ENCODE data around the gene DDOST.

DDOST gene
- 83.5 to 118 (median 105) reads per million in 3 donors for total RNA-seq

- no peaks in the 10 kb centered on the region for H3K27me3 ChIP-seq (replicated peaks; ENCODE audit: control insufficient read depth, insufficient read depth, low read length, poor library complexity, severe bottlenecking)
- no peaks in the 10 kb centered on the region for H3K9me3 ChIP-seq (ENCODE audit: control insufficient read depth, low read length)
- DNase-seq, result peak; percentile 90 to 93 (median 92)
- peaks cover 16% of the 10 kb centered on the region for H3K4me1 ChIP-seq (ENCODE audit: control insufficient read depth, insufficient read depth, low read length, poor library complexity, severe bottlenecking)
- peaks cover 22% of the 10 kb centered on the region for H3K36me3 ChIP-seq (ENCODE audit: control insufficient read depth, insufficient read depth, low read length)
- H3K4me3 ChIP-seq (ENCODE audit: insufficient read depth, low read depth, low read length, poor library complexity, severe bottlenecking), result peak within 1 kb of the TSS; percentile 85
- peak within 1 kb of the TSS; percentile 85 for H3K27ac ChIP-seq (ENCODE audit: insufficient read depth, low read length, poor library complexity, severe bottlenecking)
These were observed at the start of gene DDOST for GRCh38 chr1:20661207-20662109. DDOST (minus strand) TSS chr1:20661369; CDS start chr1:20661350, 19 bp downstream.

DNA sequence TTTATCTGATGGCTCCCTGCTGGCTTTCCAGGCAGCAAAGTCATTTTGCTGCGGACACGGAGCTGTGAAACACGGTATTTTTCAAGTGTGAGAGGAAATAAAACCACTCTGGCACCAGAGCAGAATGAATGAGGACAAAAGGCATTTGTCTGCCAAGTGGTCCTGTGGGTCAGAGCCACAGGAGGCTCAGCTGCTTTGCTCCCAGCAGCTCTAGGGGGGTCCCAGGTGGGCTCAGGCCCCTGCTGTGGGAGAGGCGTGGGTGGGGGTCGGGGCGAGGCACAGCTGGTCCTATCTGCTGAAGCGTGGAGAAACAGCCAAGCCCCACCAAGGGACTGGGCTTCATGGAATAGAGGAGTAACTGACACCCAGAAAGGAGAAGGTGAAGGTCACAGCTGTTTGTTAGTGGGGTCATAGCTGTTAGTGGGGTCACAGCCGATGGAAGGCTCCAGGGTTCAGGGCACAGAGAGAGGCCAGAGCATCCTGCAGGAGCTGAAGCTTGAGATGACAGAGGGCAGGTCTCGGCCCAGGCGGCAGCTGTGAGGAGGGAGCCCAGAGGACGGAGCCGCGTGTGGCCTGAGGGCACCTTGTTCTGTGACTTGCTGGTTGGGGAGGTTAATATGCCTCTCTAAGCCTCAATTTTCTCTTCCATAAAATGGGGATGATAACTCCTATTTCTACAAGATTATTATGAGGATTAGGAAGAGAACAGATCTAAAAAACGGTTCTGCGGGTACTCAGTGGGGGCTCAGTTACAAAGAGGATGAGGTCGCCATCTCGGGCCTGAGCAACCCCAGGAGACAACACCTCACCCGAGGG, 49.5 kb upstream of the DDOST start:
- no peak overlapping the region for H3K27ac ChIP-seq (ENCODE audit: insufficient read depth, low read length, poor library complexity, severe bottlenecking)
- no peak overlapping the region for H3K4me3 ChIP-seq (ENCODE audit: insufficient read depth, low read depth, low read length, poor library complexity, severe bottlenecking)
- no peaks in the 10 kb centered on the region for H3K9me3 ChIP-seq (ENCODE audit: control insufficient read depth, low read length)
- no peaks in the 10 kb centered on the region for H3K4me1 ChIP-seq (ENCODE audit: control insufficient read depth, insufficient read depth, low read length, poor library complexity, severe bottlenecking)
- DNase-seq, result no peak
- no peaks in the 10 kb centered on the region for H3K36me3 ChIP-seq (ENCODE audit: control insufficient read depth, insufficient read depth, low read length)
- no peaks in the 10 kb centered on the region for H3K27me3 ChIP-seq (replicated peaks; ENCODE audit: control insufficient read depth, insufficient read depth, low read length, poor library complexity, severe bottlenecking)

DNA sequence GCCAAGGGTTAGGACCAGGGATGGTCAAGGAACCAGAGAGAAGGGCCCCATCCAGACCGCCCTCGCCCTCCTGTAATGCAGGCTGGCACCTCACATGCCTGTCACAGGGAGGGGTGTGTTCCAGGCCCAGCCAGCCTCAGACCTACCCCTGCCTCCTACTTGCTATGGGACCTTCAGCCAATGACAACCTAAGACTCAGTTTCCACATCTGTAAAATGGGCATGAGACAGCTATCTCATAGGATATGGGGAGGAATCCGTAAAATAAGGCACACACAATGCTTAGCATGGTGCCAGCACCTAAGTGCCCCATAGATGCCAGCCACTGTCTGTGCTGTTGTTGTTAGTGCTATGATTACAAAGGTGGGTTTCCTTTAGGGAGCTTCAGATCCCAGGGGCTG, 48.7 kb upstream of the DDOST start:
- H3K27me3 ChIP-seq (replicated peaks; ENCODE audit: control insufficient read depth, insufficient read depth, low read length, poor library complexity, severe bottlenecking), result no peaks in the 10 kb centered on the region
- no peaks in the 10 kb centered on the region for H3K9me3 ChIP-seq (ENCODE audit: control insufficient read depth, low read length)
- H3K36me3 ChIP-seq (ENCODE audit: control insufficient read depth, insufficient read depth, low read length), result no peaks in the 10 kb centered on the region
- no peaks in the 10 kb centered on the region for H3K4me1 ChIP-seq (ENCODE audit: control insufficient read depth, insufficient read depth, low read length, poor library complexity, severe bottlenecking)
- no peak overlapping the region for H3K4me3 ChIP-seq (ENCODE audit: insufficient read depth, low read depth, low read length, poor library complexity, severe bottlenecking)
- no peak for DNase-seq
- H3K27ac ChIP-seq (ENCODE audit: insufficient read depth, low read length, poor library complexity, severe bottlenecking), result no peak overlapping the region

DNA sequence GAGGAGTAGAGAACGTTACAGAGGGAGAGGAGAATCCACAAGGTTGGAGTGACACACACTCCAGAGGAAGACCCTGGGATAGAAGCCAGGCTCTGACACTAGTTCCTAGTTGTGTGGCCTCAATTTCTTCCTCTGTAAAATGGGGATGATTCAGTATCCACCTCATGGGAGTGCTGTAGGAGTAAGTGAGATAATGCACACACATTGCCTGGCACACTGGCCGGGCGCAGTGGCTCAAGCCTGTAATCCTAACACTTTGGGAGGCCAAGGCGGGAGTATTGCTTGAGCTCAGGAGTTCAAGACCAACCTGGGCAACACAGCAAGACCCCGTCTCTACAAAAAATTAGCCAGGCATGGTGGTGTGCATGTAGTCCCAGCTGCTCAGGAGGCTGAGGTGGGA, 47.7 kb upstream of the DDOST start:
- Histone ChIP-seq H3K9me3 (ENCODE audit: control insufficient read depth, low read length) (no peaks in the 10 kb centered on the region), H3K4me3 (ENCODE audit: insufficient read depth, low read depth, low read length, poor library complexity, severe bottlenecking) (no peak overlapping the region), H3K4me1 (ENCODE audit: control insufficient read depth, insufficient read depth, low read length, poor library complexity, severe bottlenecking) (no peaks in the 10 kb centered on the region), H3K27ac (ENCODE audit: insufficient read depth, low read length, poor library complexity, severe bottlenecking) (no peak overlapping the region), H3K36me3 (ENCODE audit: control insufficient read depth, insufficient read depth, low read length) (no peaks in the 10 kb centered on the region), H3K27me3 (replicated peaks; ENCODE audit: control insufficient read depth, insufficient read depth, low read length, poor library complexity, severe bottlenecking) (no peaks in the 10 kb centered on the region)
- DNase-seq, result no peak

DNA sequence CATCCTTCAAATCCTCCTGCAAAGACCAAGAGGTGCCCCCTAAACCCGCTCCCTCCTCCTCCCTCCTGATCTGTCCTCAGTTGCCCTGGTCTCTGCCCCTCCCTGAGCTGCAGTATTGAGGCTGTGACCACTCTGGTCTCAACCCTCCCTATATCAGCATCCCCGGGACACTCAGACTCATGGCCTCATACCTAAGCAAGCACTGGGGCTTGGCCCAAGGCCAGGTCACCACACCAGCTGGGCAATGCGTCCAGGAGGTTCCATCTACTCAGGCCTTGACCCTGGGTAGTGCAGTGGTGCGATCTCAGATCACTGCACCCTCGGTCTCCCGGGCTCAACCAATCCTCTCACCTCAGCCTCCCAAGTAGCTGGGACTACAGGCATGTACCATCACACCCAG, 46.9 kb upstream of the DDOST start:
- no peak overlapping the region for H3K4me3 ChIP-seq (ENCODE audit: insufficient read depth, low read depth, low read length, poor library complexity, severe bottlenecking)
- DNase-seq, result no peak
- no peaks in the 10 kb centered on the region for H3K4me1 ChIP-seq (ENCODE audit: control insufficient read depth, insufficient read depth, low read length, poor library complexity, severe bottlenecking)
- no peaks in the 10 kb centered on the region for H3K36me3 ChIP-seq (ENCODE audit: control insufficient read depth, insufficient read depth, low read length)
- H3K27ac ChIP-seq (ENCODE audit: insufficient read depth, low read length, poor library complexity, severe bottlenecking), result no peak overlapping the region
- no peaks in the 10 kb centered on the region for H3K27me3 ChIP-seq (replicated peaks; ENCODE audit: control insufficient read depth, insufficient read depth, low read length, poor library complexity, severe bottlenecking)
- H3K9me3 ChIP-seq (ENCODE audit: control insufficient read depth, low read length), result no peaks in the 10 kb centered on the region

- no peaks in the 10 kb centered on the region for H3K36me3 ChIP-seq (ENCODE audit: control insufficient read depth, insufficient read depth, low read length)
- H3K27ac ChIP-seq (ENCODE audit: insufficient read depth, low read length, poor library complexity, severe bottlenecking), result no peak overlapping the region
- DNase-seq, result no peak
- H3K9me3 ChIP-seq (ENCODE audit: control insufficient read depth, low read length), result no peaks in the 10 kb centered on the region
- H3K4me1 ChIP-seq (ENCODE audit: control insufficient read depth, insufficient read depth, low read length, poor library complexity, severe bottlenecking), result no peaks in the 10 kb centered on the region
- H3K27me3 ChIP-seq (replicated peaks; ENCODE audit: control insufficient read depth, insufficient read depth, low read length, poor library complexity, severe bottlenecking), result no peaks in the 10 kb centered on the region
- no peak overlapping the region for H3K4me3 ChIP-seq (ENCODE audit: insufficient read depth, low read depth, low read length, poor library complexity, severe bottlenecking)
These were observed 45.7 kb upstream of the DDOST start for GRCh38 chr1:20706841-20707240.

- no peaks in the 10 kb centered on the region for H3K27me3 ChIP-seq (replicated peaks; ENCODE audit: control insufficient read depth, insufficient read depth, low read length, poor library complexity, severe bottlenecking)
- DNase-seq, result no peak
- no peak overlapping the region for H3K27ac ChIP-seq (ENCODE audit: insufficient read depth, low read length, poor library complexity, severe bottlenecking)
- no peaks in the 10 kb centered on the region for H3K4me1 ChIP-seq (ENCODE audit: control insufficient read depth, insufficient read depth, low read length, poor library complexity, severe bottlenecking)
- no peaks in the 10 kb centered on the region for H3K36me3 ChIP-seq (ENCODE audit: control insufficient read depth, insufficient read depth, low read length)
- H3K9me3 ChIP-seq (ENCODE audit: control insufficient read depth, low read length), result no peaks in the 10 kb centered on the region
- no peak overlapping the region for H3K4me3 ChIP-seq (ENCODE audit: insufficient read depth, low read depth, low read length, poor library complexity, severe bottlenecking)
These were observed 44.1 kb upstream of the DDOST start for GRCh38 chr1:20705203-20705755.

DNA sequence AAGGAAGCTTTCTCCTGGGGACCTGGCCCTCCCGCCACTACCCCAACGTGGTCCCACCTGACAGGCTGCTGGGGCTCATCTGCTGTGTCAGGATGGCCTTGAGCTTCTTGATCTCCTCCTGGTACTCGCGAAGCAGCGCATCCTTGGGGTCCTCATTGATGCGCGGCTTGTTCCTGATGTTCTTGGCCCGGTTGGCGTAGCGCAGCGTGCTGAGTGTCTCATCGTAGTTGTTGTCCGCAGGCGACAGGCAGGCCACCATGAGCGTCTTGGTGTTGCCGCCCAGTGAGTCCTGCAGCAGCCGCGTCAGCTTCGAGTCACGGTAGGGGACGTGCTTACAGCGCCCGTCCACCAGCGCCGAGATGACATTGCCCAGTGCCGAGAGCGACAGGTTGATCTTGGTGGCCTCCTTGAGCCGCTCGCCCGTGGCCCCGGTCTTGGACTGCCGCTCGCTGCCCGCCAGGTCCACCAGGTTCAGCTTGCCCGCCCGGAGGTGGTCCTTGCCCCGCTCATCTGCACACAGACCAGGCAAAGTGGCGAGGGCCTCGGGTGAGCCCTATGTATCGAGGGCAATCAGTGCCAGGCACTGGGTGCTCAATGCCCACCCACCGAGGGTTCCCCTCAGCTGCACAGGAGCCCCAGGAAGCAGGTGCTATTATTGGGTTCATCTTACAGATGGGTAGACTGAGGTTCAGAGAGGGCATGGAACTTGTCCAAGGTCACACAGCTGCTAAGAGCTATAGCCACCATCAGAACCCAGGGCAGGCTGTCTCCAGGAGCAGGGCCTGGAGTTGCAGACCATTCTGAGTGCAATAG, 43.4 kb upstream of the DDOST start:
- no peaks in the 10 kb centered on the region for H3K9me3 ChIP-seq (ENCODE audit: control insufficient read depth, low read length)
- H3K4me3 ChIP-seq (ENCODE audit: insufficient read depth, low read depth, low read length, poor library complexity, severe bottlenecking), result no peak overlapping the region
- H3K27me3 ChIP-seq (replicated peaks; ENCODE audit: control insufficient read depth, insufficient read depth, low read length, poor library complexity, severe bottlenecking), result no peaks in the 10 kb centered on the region
- DNase-seq, result no peak
- H3K4me1 ChIP-seq (ENCODE audit: control insufficient read depth, insufficient read depth, low read length, poor library complexity, severe bottlenecking), result no peaks in the 10 kb centered on the region
- no peak overlapping the region for H3K27ac ChIP-seq (ENCODE audit: insufficient read depth, low read length, poor library complexity, severe bottlenecking)
- no peaks in the 10 kb centered on the region for H3K36me3 ChIP-seq (ENCODE audit: control insufficient read depth, insufficient read depth, low read length)

DNA sequence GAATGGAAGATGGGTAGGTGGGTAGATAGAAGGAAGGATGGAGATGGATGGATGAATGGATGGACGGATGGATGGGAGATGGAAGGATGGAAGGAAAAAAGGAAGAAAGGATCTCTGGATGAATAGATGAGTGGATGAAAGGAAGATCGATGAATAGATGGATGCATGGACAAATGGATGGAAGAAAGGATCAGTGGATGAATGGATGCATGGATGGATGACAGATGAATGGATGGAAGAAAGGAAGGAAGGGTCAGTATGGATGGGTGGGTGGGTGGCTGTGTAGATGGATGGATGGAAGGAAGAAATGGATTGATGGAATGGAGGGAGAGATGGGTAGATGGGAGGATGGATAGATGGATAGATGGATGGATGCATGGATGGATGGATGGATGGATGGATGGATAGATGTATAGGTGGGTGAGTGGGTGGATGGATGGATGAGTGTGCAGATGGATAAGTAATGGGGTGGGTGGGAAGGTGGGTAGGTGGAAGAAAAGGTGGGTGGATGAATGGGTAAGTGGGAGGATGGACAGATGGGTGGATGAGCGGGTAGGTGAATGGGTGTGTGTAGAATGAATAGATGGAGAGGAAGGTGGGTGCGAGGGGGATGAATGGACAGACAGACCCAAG, 42.1 kb upstream of the DDOST start:
- H3K36me3 ChIP-seq (ENCODE audit: control insufficient read depth, insufficient read depth, low read length), result no peaks in the 10 kb centered on the region
- H3K4me1 ChIP-seq (ENCODE audit: control insufficient read depth, insufficient read depth, low read length, poor library complexity, severe bottlenecking), result no peaks in the 10 kb centered on the region
- H3K27me3 ChIP-seq (replicated peaks; ENCODE audit: control insufficient read depth, insufficient read depth, low read length, poor library complexity, severe bottlenecking), result no peaks in the 10 kb centered on the region
- no peaks in the 10 kb centered on the region for H3K9me3 ChIP-seq (ENCODE audit: control insufficient read depth, low read length)
- no peak overlapping the region for H3K4me3 ChIP-seq (ENCODE audit: insufficient read depth, low read depth, low read length, poor library complexity, severe bottlenecking)
- no peak overlapping the region for H3K27ac ChIP-seq (ENCODE audit: insufficient read depth, low read length, poor library complexity, severe bottlenecking)
- DNase-seq, result no peak

Measured in effector memory CD4-positive, alpha-beta T cell (primary cell).